H1 (cell line): Measurements from ENCODE around the gene EVA1C. TPM values are rescaled to one million over a fixed set of nuclear protein-coding genes. Genes with fewer than 3 reads are reported as not detected.
A peak's percentile ranks its signal among the peaks of the same experiment; 100 is the strongest.

Experiments
- ASH2L ChIP-seq: fragments of 200-600, 300-600 bp; sonication (generic); IDR thresholded peaks from one replicate; pipeline ENCODE4 v1.7.1; 2017; ENCODE audit warnings: low read length
- BACH1 ChIP-seq: IDR thresholded peaks from 2 replicates; pipeline ENCODE4 v1.6.1; 2012; ENCODE audit warnings: low read length, improper control_type of control experiment
- EP300 ChIP-seq, 2 experiments: IDR thresholded peaks; 1 replicate in 1 of 2; 2 replicates in 1 of 2; pipeline ENCODE4 v1.6.1; 2011 to 2012; ENCODE audit warnings: low read depth in 2 of 2, low read length in 2 of 2, mild to moderate bottlenecking in 2 of 2, borderline replicate concordance in 1 of 2, inconsistent platforms in 1 of 2, moderate library complexity in 1 of 2
- FOSL1 ChIP-seq: IDR thresholded peaks from 2 replicates; pipeline ENCODE4 v1.6.1; 2011; ENCODE audit warnings: mild to moderate bottlenecking, low read depth, low read length, moderate library complexity; ENCODE audit not compliant: insufficient read depth
- GABPA ChIP-seq: IDR thresholded peaks from 2 replicates; pipeline ENCODE4 v1.6.1; 2011; ENCODE audit warnings: mild to moderate bottlenecking, low read length, moderate library complexity, borderline replicate concordance; ENCODE audit not compliant: insufficient read depth
- NANOG ChIP-seq: IDR thresholded peaks from 2 replicates; pipeline ENCODE4 v1.6.1; 2011; ENCODE audit warnings: low read length, low read depth, mild to moderate bottlenecking, inconsistent platforms; ENCODE audit not compliant: insufficient read depth, poor library complexity, severe bottlenecking
- PHF8 ChIP-seq: fragments of 200-600 bp; sonication (generic); conservative IDR thresholded peaks from 2 replicates; pipeline ENCODE4 v1.7.1; 2012; ENCODE audit warnings: low read depth, mild to moderate bottlenecking, inconsistent platforms, low read length, moderate library complexity
- RBBP5 ChIP-seq: IDR thresholded peaks from 2 replicates; pipeline ENCODE4 v1.7.1; 2012; ENCODE audit warnings: low read depth, mild to moderate bottlenecking, inconsistent platforms, low read length, moderate library complexity, borderline replicate concordance
- RFX5 ChIP-seq: IDR thresholded peaks from 2 replicates; pipeline ENCODE4 v1.6.1; 2011; ENCODE audit warnings: low read depth, low read length, improper control_type of control experiment, borderline replicate concordance
- SAP30 ChIP-seq: fragments of 300-600 bp; sonication (generic); IDR thresholded peaks from 2 replicates; pipeline ENCODE4 v1.7.1; 2012; ENCODE audit warnings: low read length, moderate library complexity, mild to moderate bottlenecking, inconsistent platforms; ENCODE audit not compliant: insufficient read depth, insufficient replicate concordance
- SP1 ChIP-seq: IDR thresholded peaks from 2 replicates; pipeline ENCODE4 v1.6.1; 2011; ENCODE audit warnings: low read depth, low read length
- SP4 ChIP-seq: IDR thresholded peaks from 2 replicates; pipeline ENCODE4 v1.6.1; 2012; ENCODE audit warnings: low read length, inconsistent platforms
- SRF ChIP-seq: IDR thresholded peaks from 2 replicates; pipeline ENCODE4 v1.6.1; 2011; ENCODE audit warnings: mild to moderate bottlenecking, low read depth, low read length, moderate library complexity
- SUZ12 ChIP-seq: fragments of 200-600 bp; sonication (generic); IDR thresholded peaks from 2 replicates; pipeline ENCODE4 v1.6.1; 2012; ENCODE audit warnings: mild to moderate bottlenecking, inconsistent platforms, low read length, moderate library complexity, mixed read lengths
- TAF1 ChIP-seq: IDR thresholded peaks from 2 replicates; pipeline ENCODE4 v1.6.1; 2011; ENCODE audit warnings: mild to moderate bottlenecking, low read depth, low read length
- TBP ChIP-seq: IDR thresholded peaks from 2 replicates; pipeline ENCODE4 v1.6.1; 2011; ENCODE audit warnings: low read depth, low read length, improper control_type of control experiment
- TEAD4 ChIP-seq: IDR thresholded peaks from 2 replicates; pipeline ENCODE4 v1.6.1; 2012; ENCODE audit warnings: low read depth, low read length, inconsistent platforms, mixed read lengths
- YY1 ChIP-seq: IDR thresholded peaks from 2 replicates; pipeline ENCODE4 v1.6.1; 2011; ENCODE audit warnings: low read depth, mild to moderate bottlenecking, low read length
- ZNF274 ChIP-seq: IDR thresholded peaks from 2 replicates; pipeline ENCODE4 v1.7.0; 2012; ENCODE audit warnings: low read length, borderline replicate concordance; ENCODE audit errors: extremely low read depth
- polyA plus RNA-seq, 7 experiments: library from polyadenylated mRNA; depleted of rRNA in 3 of 7; stranded (reverse) in 5 of 7; unstranded in 2 of 7; fragments of >200 nt in 5 of 7; fragments of 200-250 nt in 2 of 7; gene quantifications; 1 replicate in 5 of 7; 2 replicates in 1 of 7; 4 replicates in 1 of 7; pipeline versions ENCODE4 v1.2.1 to v1.2.3, GENCODE V29; 2011 to 2013; ENCODE audit warnings: missing spikeins in 2 of 7, mixed read lengths in 2 of 7
- total RNA-seq: library from RNA; stranded (reverse); fragmentation: NEBNext Ultra II Directional; extraction: Animal tissue kit (Norgen Biotek cat#: 25700); gene quantifications from 2 replicates; pipeline ENCODE4 v1.2.1, GENCODE V29; 2021
- TF ChIP-seq, protein P1 (sequence below): IDR thresholded peaks from 2 replicates; pipeline ENCODE4 v1.6.1; 2011; ENCODE audit warnings: low read depth, mild to moderate bottlenecking, low read length; ENCODE audit not compliant: insufficient read depth

Gene EVA1C
- total and polyA plus RNA-seq, 2 of the 8 experiments (the other 6 are each of a cell fraction or from before 2014, with no cell fraction given), result 2.6 to 3.6 TPM

DNA sequence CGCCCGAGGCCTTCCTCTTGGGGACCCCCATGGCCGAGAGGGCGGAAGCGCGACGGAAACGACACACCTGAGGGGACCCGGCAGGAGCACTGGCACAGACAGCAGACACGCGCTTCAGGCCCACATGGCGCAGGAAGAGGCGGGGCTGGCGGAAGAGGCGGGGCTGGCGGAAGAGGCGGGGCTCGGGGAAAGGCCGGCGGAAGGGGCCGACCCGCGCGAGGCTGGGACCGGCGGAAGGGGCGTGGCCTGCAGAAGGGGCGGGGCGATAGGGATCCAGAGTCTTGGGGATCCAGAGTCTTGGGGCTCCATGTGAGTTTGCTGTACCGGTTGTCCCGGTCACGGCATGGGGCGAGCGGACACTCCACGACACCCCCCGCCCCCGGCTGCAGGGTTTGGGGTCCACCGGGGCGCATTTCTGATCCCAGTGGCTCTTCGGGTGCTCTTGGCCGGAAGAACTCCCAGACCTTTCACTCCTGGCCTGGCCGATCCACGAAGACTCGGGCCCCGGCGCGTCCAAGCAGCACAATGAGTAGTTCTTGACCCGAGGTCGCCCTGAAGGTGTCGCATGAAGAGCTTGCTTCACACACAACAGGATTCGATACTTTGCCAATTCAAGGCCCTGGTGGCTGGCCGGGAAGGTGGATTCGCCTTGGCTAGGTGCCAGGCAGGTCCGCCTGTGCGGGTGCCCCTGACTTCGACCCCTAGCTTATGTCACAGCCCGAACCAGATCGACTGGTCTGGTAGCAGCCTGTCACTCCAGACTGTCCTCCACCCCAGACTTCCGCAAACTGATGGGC, 19.4 kb upstream of the EVA1C start, which contains the start of gene URB1 (continued):
- TF ChIP-seq NANOG (no peak), BACH1 (no peak), SP1 (peak; percentile 37; the same call in 1 of the 2 replicates), YY1 (no peak), RBBP5 (no peak), TAF1 (peak; percentile 73; the same call in 1 of the 2 replicates), EP300 (IDR thresholded peaks at IDR 0.05; ENCODE audit: borderline replicate concordance in 1 of 2, low read depth in 2 of 2, low read length in 2 of 2) (no peak), ASH2L (peak; percentile 49), RFX5 (no peak), FOSL1 (no peak), SP4 (no peak), TBP (peak; percentile 50; the same call in 1 of the 2 replicates), SUZ12 (no peak), ZNF274 (no peak), SRF (no peak), GABPA (peak; percentile 80; the same call in 1 of the 2 replicates), SAP30 (no peak), TEAD4 (no peak), PHF8 (peak; percentile 69)
- TF ChIP-seq, protein P1, sequence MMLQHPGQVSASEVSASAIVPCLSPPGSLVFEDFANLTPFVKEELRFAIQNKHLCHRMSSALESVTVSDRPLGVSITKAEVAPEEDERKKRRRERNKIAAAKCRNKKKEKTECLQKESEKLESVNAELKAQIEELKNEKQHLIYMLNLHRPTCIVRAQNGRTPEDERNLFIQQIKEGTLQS, result no peak
